SH-SY5Y (cell line): Measurements from ENCODE around the gene AGAP1.

Experiments used
- GATA2 ChIP-seq: IDR thresholded peaks from 2 replicates; pipeline ENCODE4 v1.6.1; 2011; ENCODE audit warnings: mild to moderate bottlenecking, low read depth, low read length
- GATA3 ChIP-seq: IDR thresholded peaks from 2 replicates; pipeline ENCODE4 v1.6.1; 2011; ENCODE audit warnings: low read depth, mild to moderate bottlenecking, low read length, moderate library complexity

AGAP1 gene

DNA sequence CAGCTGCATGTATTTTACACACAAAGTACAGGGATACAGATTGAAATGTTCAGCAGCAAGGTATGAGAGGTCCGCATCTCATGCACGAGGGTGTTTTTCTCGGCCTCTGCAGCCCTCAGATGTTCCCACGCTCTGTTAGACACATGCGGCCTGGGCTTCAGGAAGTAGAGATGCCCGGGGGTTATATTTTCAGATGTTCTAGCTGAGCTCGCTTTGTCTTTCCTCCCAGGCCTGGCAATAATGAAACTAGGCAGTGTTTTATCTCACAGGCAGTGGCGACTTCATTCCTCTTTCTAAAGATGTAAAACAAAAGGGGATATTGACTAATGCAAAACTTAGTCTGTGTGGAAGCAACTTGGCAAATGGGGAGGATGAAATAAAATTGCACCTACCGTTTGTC, 483.6 kb downstream of the AGAP1 start:
- TF ChIP-seq GATA3 (no peak), GATA2 (no peak)

DNA sequence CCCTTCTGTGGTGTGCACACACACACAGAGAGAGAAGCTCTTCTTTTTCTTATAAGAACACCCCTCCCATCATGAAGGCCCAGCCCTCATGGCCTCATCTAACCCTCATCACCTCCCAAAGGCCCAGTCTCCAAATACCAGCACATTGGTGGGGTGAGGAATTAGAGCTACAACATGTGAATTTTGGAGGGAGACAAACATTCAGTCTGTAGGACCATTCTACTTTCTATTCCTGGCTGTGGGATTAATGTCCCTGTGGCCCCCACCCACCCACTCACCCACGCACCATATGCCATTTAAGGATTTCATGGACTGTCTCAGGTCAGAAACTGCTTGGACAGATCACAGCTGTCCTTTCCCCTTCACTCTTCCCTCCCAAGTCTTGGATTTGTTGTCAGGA, 484.2 kb downstream of the AGAP1 start:
- no peak for TF ChIP-seq GATA2
- TF ChIP-seq GATA3 = no peak

DNA sequence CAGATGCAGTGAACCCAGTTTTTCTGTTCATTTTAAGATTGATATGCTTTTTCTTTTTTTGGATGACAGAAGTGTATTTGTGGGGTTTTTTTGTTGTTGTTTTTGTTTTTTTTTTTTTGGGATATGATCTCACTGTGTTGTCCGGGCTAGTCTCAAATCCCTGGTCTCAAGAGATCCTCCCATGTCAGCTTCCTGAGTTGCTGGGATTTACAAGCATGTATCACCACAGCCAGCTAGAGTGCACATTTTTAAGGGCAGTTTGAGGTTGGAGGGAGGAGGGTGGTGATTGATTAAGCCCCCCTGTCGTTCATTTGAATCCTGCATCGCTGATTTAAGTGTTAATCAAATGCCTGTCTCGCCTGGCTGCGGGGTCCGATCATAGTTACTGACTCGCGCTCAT, 485.2 kb downstream of the AGAP1 start:
- TF ChIP-seq GATA3 = no peak
- no peak for TF ChIP-seq GATA2

DNA sequence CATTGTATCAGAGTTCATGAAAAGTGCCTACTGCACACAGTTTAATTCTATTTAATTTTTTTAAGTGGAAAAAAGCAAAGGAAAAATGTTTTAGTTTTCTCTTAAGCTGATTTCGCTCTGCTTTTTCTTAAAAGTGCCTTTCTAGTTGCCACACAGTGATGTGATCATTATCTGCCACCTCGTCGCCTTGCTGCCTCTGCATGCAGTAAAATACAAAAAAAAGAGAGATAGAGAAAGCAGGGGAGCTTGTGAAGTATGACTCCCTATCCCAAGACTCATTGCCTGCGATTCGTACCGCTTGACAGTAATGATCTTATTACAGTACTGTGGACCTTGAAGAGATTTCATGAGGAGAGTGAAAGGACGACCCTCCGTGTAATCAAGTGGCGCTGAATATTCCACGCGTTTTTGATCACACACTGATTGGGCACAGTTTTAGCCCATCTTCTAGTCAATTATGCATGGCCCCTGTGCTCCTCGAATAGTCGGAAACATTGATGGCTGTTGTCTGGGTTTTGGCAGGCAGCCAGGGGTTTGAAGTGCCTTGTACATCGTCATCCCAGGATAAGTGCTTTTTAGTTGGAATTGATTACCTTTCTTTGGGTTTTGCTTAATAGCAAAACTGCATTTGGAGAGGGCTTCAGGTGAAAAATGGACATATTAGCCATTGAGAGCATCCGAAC, 486.1 kb downstream of the AGAP1 start:
- TF ChIP-seq GATA3 (no peak), GATA2 (peak; percentile 49)

DNA sequence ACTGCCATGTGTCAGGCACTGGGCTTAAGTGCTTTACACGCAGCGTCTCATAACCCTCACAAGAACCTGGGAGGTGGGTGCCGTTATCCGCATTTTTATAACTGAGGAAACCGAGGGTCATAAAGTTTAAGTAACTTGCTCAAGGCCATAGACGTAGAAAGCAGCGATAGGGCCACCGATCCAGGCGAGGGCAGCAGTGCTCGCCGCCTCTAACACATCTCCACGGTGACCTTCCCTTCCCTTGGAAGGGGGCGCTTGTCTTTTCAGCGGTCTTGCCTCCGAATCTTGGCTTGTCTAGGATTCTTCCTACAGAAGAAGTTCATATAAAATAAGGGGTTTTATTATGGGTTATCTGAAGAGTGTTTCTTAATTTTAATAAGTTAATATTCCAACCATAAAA, 487.8 kb downstream of the AGAP1 start:
- TF ChIP-seq GATA2 = no peak
- TF ChIP-seq GATA3 = no peak

DNA sequence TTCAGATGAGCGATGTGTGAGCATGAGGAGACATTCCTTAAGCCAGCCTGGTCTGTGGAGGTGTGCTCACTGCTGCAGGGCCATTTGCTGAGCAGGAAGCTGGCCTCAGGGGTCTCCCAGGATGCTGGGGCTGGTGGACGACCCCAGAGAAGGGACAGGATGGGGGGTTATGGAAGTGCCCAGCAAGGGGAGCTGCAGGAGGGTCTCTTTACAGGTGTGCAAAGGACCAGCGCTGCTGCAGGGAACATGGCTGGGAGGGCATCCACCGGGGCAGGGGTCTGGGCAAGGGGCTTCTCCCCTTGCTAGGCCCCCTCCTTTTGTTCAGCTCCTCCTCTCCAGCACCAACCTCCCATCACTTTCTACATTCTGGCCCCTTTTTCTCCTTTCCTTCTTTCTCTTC, 489.2 kb downstream of the AGAP1 start:
- TF ChIP-seq GATA2 (no peak), GATA3 (no peak)

DNA sequence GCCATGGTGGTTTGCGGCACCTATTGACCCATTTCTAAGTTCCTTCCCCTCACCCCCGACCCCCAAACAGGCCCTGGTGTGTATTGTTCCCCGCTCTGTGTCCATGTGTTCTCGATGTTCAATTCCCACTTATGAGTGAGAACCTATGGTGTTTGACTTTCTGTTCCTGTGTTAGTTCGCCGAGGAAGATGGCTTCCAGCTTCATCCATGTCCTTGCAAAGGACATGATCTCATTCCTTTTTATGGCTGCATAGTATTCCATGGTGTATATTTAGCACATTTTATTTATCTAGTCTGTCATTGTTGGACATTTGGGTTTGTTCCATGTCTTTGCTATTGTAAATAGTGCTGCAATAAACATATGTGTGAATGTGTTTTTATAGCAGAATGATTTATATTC, 490.7 kb downstream of the AGAP1 start:
- no peak for TF ChIP-seq GATA2
- no peak for TF ChIP-seq GATA3

DNA sequence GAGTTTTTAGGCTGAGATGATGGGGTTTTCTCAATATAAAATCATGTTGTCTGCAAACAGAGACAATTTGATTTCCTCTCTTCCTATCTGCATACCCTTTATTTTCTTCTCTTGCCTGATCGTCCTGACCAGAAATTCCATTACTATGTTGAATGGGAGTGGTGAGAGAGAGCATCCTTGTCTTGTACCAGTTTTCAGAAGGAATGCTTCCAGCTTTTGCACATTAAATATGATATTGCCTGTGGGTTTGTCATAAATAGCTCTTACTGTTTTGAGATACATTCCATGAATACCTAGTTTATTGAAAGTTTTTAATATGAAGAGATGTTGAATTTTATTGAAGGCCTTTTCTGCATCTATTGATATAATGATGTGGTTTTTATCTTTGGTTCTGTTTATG, 492.5 kb downstream of the AGAP1 start:
- TF ChIP-seq GATA2 (no peak), GATA3 (no peak)

DNA sequence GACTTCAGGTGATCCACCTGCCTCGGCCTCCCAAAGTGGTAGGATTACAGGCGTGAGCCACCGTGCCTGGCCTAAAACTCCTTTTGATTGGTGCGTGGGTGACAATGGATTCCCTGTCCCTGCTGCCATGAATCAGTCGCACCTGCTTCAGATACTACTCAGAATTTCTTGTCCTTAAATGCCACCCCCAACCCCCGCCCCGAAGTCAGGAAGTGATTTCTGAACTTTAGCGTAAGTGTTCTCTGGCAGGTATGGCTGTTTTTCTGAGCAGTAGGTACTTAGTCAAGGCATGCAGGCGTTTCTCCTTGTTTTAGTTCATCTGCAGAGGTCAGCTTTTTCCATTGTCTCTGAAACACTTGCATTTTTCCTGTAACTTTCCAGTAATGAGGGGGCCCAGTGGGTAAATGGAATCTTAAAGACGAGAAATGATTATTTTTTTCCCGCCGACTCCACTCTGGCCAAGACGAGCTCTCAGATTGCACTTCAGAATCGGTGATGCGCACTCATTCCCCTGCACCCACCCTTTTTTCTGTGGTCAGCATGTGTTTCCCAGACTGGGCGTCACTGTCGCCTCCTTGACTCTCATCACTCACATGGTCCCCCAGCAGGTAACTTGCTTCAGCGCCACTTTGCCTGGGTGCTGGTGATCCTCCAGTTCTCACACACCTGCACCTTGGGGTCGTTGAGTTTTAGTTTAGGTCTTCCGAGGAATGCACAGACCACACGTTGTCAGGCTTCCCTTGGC, 494.6 kb downstream of the AGAP1 start:
- TF ChIP-seq GATA3 (no peak), GATA2 (no peak)

DNA sequence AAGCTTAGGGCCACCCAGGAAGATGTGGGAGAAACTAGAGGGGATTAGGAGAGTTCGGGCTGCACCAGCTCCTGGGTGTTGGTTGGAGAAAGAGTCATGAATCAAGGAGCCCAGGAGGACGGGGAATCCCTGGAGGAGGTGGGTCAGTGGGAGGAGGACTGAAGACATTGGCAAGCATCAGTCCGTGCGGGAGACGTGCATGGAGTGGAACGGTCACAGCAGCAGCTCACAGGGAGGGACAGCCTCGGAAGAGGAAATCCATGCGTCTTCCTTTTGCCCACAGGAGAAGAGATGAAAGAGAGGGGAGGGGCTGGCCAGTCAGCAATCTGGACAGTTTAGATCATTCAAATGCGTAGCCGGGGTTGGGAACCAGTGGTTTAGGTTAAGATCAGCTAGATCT, 495.7 kb downstream of the AGAP1 start:
- TF ChIP-seq GATA2 (no peak), GATA3 (no peak)

DNA sequence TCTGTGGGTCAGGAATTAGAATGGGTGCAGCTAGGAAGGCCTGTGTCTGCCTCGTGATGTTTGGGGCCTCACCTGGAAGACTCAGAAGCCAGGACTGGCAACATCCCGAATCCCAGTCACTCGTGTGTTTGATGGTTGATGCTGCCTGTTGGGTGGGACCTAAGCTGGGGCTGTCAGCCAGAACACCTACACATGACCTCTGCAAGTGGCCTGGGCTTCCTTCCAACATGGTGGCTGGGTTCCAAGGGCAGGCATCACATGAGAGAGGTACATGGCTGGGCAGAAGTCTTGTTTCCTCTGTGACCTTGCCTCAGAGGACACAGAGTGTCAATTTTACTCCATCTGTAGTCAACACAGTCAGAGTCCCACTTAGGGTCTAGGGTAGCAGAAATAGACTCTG, 496.5 kb downstream of the AGAP1 start:
- TF ChIP-seq GATA3 = no peak
- no peak for TF ChIP-seq GATA2

DNA sequence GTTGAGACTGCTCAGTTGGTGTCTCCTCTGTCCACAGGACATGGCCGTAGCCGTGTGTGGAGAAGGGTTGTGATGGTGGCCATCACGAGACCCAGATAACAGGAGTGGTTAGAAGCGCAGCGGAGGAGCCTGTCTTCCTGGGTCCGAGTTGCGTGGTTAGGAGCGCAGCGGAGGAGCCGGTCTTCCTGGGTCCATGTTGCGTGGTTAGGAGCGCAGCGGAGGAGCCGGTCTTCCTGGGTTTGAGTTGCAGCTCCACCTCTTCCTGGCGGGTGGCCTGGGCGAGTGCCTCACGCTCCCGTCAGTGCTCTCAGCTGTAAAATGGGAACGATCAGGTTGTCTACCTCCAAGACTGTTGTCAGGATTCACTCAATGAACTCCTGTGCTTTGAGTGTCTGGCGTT, 498.2 kb downstream of the AGAP1 start:
- TF ChIP-seq GATA3 = no peak
- no peak for TF ChIP-seq GATA2

DNA sequence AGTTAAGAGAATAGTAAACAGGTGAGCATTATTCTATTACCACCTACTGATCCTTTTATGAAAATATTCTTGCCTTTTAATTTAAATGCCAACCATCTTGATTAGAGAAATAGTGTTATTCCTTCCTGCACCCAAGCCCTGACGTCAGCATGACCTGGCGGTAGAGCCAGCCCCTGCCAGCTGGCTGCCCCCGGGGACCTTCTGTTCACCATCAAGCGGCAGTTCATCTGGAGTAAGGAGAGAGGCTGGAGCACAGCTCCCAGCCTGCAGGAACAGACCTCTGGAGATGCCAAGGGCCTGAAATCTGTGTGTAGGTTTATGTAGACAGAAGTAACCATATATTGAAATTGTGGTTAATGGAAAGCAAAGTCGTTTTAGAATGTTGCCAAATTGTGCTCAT, 502.6 kb downstream of the AGAP1 start:
- TF ChIP-seq GATA3 (no peak), GATA2 (no peak)

DNA sequence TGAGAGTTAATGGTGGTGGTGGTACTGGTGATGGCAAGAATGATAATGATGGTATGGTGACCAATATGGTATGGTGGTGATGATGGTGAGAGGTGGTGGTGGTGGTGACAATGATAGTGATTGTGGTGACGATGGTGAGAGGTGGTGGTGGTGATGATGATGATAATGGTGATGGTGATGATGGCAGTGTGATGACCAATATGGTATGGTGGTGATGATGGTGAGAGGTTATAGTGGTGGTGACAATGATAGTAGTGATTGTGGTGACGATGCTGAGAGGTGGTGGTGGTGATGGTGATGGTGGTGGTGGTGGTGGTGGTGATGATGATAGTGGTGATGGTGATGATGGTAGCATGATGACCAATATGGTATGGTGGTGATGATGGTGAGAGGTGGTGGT, 505.2 kb downstream of the AGAP1 start:
- TF ChIP-seq GATA3 (no peak), GATA2 (no peak)

DNA sequence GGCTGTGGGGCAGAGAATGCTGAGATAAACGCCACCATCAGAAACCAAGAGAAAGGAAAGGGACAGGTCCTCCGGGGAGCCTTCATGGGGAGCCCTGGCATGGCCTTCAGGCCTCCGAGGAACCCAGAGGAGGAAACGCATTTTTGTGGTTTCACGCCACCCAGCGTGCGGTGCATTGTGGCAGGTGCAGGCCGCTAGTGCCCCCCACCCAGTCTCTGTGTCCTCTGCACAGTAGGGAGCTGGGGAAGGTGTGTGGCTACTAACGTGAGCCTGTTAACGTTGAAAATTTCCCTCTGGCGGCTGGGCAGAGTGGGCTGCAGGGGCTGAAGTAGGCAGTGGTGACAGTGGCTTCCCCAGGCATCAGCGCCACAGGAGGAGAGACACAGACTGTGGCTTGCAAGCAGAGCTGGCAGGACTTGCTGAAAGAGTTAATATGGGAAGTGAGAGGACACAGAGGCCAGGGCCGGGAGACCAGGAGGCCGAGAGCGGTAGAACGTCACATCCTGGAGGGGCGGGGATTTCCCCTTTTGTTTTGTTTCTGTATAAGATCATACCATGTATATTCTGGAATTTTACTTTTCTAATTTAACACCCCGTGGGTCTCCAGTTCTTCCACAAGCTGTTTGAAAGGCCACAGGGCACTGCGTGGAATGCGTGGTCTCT, 507.5 kb downstream of the AGAP1 start:
- TF ChIP-seq GATA3 (no peak), GATA2 (no peak)
